HCEC 1CT (cell line): ENCODE measurements around the gene GNLY.

Experiments used
- DNase-seq: peaks from one replicate; pipeline ENCODE4 v3.0.0-alpha.2; 2017

Gene GNLY

DNA sequence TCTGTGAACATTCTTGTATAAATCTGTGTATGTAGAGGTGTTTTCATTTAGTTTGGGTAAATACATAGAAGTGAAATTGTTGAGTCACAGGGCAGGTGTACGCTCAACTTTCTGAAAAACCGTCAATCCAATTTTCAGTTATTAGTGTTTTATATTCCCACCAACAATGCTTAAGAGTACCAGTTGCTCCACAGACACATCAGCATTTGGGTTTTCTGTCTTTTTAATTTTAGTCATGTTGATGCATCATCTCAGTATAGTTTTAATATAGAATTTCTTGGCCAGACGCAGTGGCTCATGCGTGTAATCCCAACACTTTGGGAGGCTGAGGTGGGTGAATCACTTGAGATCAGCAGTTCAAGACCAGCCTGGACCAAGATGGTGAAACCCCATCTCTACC lies 3.2 kb upstream of the GNLY start:
- no peak for DNase-seq

DNA sequence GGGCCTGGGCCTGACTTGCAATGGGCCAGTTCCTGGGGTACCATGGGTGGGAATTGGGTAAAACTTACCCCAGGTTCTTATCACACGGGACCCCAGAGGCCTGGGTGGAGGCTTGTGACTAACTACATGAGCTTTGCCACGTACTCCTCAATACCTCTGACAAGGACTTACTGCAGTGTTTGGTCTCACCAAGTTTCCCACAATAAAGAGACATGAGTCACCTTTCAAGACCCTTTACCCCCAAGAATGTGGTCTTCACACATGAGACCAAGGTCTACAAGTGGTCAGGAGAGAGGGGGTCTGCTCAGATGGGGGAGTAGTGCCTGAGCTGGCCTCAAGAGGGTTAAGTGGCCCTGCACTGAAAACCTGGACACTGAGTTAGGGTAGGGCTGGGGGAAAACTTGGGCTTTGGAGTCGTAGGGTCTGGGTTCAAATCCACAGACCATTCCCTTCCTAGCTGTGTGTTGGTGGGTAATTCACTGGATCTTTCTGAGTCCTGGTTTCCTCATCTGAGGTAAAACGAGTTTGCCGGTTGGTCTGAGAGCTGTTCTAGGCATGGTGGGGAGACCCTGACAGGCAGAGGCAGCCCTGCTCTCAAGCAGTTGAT lies 2.0 kb upstream of the GNLY start:
- no peak for DNase-seq

DNA sequence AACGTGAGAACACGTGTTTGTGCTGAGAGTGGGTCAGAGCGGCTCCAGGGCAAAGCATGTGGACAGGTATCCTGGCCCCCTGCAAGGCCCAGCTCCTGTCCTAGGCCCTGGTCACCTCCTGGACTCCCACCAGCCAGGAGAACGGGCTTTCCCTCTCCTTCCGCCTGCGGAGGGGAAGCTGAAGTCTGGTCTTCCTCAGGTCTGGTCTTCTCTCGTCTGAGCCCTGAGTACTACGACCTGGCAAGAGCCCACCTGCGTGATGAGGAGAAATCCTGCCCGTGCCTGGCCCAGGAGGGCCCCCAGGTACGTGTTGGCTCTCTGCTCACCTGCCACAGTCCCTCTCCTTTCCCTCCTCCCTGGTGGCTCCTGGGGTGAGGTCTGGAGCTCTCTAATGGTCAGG lies 963 bp downstream of the GNLY start:
- no peak for DNase-seq

DNA sequence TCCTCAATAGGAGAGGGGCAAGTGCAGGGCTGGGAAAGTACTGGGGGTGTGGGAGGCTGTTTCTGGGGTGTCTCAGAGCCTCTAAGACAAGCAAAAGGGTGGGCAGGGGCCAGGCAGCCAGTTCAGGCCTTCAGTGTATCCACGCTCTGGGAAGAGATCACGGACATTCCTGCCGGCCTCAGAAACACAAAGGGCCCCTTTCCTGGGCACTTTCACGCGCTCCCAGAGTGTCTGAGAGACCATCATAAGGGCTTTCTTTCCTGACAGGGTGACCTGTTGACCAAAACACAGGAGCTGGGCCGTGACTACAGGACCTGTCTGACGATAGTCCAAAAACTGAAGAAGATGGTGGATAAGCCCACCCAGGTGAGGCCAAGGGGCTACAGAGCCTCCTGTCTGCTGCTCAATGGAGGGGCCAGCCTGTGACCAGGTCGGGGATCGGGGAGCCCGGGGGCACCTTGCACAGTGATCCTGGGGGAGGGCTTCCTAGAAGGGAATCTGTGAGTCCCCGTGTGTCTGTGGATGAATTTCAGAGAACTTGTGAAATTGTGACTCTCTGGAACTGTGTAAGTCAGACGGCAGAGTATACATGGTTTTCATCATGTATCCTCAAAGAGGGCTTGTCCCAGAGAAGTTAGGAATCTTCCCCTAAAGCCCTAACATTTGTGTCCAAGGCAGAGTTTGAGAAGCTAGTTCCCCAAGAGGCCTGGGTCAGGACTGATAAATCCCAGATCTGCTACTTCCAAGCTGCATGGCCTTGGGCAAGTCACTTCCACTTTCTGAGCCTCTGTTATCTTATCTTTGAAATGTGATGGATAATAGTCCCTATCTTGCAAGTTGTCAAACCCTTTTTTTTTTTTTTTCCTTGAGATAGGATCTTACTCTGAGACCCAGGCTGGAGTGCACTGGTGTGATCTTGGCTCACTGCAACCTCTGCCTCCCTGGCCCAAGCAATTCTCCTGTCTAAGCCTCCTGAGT lies 1.8 kb downstream of the GNLY start:
- DNase-seq: no peak

DNA sequence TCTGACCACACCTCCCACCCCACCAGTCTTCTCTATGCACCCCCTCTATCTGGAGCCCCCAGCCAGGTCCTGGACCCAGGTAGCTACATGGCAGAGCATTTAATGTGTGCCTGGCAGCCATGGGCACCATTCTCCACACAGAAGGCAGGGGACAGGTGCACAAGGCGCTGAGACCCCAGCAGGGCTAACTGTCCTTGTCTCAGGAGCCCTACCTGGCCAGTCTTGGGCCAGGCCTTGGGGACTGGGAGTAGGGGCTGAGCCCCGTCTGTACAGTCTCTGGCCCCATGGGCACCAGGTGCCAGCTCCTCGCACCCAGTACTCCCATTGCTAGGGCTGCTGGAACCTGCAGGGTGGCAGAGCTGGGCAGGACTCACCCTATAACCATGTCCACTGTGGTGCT lies 2.9 kb downstream of the GNLY start:
- DNase-seq: no peak

DNA sequence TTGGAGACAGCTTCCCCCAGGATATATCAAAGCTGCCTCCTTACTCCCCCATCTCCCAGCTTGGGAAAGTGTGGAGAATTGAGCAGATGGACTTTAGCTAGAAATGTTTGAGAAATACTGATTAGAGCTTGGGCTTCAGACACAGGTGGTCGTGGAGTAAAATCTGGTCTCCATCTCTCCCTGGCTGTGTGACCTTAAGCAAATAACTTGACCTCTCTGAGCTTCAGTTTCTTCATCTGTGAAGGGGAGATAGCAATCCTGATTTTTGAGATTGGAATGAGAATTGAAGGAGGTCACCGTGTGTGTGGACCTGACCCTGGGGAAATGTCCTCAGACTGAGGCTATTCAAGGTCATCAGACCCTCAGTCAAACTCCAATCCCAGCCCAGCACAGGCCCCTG lies 3.6 kb downstream of the GNLY start:
- no peak for DNase-seq

DNA sequence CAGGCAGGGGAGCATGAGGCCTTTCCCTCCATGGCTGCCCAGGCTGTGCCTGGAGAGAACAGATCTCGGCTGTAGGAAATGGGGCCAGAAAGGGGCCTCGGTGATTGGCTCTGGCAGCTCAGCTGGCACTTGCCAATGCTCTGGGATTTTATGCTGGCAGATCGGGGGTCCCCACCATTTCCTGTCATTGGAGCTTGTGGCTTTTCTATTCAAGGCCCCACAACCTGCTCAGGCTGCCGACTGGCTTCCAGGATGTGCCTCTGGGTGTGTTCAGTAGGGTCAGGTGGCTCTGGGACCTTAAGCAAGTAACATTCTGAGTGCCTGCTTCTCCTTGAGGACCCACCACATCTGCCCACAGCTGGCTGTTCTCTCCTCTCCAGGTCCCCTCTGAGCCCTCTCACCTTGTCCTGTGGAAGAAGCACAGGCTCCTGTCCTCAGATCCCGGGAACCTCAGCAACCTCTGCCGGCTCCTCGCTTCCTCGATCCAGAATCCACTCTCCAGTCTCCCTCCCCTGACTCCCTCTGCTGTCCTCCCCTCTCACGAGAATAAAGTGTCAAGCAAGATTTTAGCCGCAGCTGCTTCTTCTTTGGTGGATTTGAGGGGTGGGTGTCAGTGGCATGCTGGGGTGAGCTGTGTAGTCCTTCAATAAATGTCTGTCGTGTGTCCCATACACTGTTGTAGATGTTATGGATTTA lies 4.2 kb downstream of the GNLY start:
- DNase-seq: no peak

DNA sequence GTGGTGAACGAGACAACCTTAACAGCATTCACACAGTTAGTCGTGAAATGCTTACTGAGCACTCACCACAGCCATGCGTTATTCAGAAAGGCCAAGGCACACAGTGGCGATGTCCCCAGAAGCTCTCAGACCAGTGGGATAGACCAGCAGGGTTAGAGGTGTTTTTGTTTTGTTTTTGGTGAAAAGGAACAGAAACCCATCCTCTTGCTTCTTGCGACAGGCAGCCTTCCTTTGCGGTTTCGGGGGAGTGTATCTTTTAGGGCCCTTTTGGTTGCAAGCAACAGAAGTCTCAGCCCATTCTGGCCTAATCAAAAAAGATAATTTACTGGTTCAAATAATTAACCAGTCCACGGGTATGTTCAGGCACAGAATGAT lies 4.7 kb downstream of the GNLY start:
- DNase-seq: no peak

DNA sequence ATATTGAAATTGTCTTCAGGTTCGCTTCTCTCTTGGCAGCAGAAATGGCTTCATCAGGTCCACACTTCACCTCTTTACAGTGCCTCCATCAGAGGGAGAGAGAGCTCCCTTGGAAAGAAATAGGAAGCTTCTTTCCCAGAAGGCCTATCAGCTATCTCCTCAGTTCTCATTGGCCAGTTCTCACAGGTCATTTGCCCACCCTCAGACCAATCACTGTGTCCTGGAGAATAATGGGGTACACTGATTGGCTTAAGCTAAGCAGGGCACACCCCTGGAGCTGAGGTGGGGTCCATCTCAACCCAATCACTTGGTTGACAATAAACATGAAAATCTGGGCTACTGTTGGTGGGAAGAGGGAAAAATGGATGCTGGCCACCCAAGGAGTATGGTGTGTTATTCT lies 5.2 kb downstream of the GNLY start:
- no peak for DNase-seq

DNA sequence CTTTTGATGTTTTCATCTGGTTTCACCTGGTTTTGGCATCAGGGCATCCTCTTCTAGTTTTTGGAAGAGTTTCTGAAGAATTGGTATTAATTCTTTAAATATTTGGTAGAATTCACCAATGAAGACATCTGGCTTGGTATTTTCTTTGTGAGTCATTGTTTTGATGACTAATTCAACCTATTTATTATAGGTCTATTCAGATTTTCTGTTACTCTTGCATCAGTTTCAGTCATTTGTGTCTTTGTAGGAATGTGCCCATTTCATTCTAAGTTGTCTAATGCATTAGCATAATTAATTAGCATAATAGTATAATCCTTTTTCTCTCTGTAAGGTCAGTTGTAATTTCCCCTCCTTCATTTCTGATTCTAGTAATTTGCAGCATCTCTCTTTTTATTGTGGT lies 8.0 kb downstream of the GNLY start:
- DNase-seq: peak; percentile 86

DNA sequence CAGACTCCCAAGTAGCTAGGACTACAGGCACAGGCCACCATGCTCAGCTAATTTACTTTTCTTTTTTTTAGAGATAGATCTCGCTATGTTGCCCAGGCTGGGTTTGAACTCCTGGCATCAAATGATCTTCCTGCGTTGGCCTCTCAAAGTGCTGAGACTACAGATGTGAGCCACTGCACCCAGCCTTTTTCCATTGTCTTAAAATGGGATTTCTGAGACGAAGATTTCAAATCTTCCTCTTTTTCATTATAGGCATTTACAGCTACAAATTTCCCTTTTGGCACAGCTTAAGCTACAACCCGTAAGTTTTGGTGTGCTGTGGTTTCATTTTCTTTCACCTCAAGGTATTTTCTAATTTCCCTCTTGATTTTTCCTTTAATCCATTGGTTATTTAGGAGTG lies 8.6 kb downstream of the GNLY start:
- DNase-seq: no peak

DNA sequence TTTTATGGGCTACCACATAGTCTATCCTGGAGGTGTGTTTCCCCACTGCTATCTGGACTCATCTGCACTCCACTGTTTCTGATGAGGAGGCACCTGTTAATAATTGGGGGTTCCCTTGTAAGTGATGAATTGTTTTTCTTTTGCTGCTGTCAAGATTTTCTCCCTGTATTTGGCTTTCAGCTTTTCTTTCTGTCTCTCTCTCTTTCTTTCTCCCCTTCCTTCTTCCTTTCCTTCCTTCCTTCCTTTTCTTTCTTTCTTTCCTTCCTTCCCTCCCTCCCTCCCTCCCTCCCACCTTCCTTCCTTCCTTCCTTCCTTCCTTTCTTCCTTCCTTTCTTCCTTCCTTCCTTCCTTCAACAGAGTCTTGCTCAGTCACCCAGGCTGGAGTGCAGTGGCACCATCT lies 9.2 kb downstream of the GNLY start:
- no peak for DNase-seq

DNA sequence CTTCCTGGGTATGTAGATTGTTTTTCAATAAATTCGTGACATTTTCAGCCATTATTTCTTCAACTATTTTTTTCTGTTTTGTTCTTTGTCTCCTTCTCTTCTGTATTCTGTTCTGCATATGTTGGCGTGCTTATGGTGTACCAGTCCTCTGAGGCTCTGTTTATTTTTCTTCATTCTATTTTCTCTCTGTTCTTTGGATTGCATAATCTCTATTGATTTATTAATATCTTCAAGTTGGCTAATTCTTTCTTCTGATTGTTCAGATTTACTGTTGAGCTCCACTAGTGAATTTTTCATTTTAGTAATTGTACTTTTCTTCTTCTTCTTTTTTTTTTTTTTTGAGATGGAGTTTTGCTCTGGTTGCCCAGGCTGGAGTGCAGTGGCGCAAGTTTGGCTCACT lies 9.9 kb downstream of the GNLY start:
- no peak for DNase-seq

DNA sequence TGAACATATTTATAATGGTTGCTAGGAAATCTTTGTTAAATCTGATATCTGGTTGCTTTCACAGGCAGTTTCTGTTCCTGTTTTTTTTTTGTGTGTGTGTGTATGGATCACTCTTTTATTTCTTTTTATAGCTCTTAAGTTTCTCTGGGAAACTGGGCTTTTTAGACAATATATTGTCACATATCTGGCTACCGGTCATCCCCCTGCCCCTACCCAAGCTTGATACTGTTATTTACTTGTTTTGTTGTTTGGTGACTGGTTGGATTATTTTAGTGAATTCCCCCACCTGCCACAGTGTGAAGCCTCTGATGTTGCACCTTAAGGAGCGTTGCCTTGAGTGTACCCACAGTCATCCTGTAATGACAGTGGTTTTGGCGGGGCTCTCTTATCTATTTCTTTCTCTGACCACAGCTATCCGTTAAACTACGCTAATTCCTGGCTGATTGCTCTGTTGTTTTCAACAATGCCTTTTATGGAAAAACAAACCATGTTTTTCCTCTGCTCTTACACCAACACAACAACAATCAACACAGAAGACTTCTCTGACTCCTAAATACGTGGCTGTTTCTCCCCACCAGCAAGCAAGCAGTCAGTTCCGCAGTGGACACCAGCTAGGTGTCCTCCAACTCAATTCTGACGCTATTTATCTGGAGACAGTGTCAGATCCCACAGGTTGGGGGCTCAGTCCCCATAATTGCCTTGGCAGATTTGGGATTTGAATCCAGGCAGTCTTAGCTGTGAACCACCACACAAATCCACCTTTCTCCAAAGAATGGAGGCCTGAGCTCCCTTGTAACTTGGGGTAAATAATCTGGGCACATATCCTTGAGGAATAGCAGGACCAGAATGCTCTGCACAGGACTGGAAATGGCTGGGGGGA lies 10.9 kb downstream of the GNLY start:
- DNase-seq: no peak

DNA sequence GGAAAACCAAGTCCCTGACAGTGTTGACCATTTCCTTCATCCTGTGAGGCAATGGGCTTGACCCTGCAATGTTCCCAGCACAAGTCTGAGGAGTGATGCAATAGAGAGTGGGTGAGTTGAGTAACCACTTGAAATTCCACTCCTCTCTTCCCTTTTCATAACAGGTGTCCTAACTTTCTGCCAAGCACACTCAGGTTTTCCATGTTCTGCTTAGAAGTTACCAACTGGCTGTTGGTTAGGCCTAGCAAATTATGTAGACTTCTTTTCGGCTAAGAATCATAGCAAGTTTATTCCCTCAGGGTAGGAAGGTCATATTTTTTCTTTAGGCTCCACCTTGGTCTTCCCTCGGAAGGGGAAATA lies 11.5 kb downstream of the GNLY start:
- DNase-seq: peak; percentile 97

DNA sequence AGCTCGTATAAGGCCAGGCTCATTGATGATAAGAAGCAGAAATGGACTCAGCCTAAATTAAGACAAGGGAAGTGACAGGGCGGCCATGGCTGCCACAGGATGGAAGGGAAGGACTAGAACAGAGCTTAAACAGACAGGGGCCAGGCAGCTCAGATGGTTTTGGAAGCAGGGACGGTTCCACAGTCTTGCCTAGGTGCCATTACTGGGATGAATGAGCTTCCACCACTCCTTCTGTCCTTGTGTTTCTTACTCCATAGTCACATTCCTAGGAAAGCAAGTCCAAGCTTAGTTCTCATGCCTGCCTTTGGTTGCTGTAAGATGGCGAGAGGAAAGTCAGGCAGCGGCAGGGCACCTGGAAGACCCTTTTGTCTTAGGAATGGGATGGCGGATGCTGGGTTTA lies 11.9 kb downstream of the GNLY start:
- no peak for DNase-seq

DNA sequence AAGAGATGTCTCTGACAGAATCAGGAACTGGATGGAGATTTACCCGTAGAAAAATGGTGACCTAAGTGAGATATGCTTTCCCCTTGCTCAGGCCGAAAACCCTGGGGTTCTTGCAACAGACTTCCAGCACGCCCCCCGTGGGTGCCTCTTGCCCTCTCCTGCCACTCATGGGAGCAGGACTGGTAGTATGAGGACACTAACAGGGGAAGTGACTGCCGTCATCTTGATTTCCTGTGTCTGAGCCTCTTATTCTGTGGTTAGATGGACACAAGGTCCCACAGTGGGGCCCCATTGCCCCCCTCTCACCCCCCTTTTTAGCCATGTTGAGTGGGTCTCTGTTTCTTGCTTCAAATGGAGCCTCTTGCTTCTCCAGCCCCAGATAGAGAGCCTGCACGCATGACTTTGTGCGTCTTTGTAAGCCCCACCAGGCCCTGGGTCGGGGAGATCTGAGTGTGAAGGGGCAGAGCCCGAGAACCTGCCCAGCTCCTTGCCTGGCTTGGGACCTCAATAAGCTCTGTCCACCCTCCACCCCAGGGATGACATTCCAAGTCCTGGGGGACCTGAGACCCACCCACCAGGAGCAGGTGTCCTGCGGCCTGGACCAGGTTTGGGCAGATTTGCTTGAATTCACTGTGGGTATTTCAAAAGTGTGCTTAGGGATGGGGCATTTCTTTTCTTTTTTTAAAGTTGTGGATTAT lies 12.6 kb downstream of the GNLY start:
- no peak for DNase-seq

DNA sequence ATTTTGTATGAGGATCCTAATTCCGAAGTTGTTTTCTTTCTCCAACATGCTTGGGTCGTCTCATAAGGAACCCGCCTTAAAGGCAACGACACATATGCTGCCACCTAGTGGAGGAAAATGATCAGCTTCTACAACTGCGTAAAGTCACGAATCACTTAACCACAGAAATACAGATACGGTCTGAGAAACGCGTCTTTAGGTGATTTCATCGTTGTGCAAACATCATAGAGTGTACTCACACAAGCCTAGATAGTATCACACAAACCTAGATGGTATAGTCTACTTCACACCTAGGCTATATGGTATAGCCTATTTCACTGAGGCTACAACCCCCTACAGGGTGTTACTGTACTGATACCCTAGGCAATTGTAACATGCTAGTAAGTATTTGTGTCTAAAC lies 13.1 kb downstream of the GNLY start:
- DNase-seq: peak; percentile 82

DNA sequence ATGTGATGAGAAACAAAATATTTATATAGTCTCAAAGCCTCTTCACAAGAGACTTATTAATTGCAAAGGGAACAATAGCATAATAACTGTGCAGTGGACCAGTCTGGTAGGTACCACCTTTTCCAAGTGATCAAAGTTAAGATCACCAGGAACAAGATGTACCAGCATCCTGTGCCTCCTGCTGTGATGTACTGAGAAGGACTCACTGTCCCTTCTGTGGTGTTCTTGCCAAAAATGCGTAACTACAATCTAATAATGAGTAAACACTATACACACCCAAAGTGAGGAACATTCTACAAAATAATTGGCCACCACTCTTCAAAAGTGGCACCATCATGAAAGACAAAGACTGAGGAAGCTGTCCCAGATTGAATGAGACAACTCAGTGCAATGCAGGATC lies 14.5 kb downstream of the GNLY start:
- no peak for DNase-seq

DNA sequence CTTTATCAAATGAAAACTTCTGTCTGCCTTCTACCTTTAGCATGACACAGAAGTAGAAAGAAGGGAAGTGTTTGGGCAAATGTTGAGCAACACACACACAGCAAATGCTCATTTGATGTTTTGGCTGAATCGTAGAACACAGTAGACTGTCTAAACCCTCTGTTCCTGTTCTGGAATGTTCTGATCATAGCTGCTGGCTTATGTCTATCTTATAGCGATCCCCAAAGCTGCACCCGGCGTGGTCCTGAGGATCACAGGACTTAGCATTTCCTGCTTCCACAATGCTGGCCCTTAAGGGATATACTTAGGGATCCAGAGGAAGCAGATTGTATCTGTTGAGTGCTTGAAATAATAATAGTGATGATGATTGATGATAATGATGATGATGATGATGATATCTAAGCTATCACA lies 15.2 kb downstream of the GNLY start:
- no peak for DNase-seq

DNA sequence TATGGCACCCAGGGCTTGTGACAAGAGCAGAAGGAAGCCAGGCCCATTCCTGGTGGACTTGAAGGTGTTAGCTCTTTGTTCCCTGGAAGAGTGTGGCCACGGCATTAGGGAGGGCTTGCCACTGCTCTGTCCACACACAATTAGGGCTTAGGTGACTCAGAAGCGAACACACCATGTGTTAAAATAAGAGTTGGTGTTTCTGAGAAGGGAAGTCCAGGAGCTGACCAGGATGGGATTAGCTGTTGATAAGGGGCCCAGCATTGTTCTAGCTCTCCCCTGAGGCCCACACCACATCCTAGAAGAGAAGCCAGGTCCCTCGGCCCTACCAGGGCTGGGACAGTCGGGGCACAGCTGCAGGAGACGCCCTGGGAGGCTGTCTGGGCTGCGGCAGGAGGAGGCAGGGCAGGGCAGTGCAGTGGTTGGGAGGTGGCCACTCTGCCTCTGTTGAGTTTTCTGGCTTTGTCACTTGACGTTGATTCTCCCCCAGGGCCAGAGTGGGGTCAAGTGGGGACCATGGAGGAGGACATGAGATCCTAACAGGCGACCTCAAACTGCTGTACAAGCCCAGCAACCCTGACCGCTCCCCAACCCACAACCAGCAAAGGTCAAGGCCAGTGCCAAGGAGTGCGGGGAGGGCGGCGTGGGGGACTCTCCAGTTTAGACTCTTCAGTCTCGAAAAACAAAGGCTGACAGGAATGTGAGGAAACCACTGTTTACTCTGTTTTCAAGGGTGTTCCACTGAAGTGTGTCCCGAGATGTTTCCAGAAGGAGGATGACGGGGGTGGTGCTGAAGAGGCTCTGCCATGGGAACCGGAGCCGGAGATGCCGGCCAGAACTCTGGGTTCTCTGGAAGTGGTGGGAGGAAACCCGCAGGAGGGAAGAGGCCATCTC lies 16.8 kb downstream of the GNLY start:
- DNase-seq: no peak
